Measurements from ENCODE around the gene ADTRP. TPM values are rescaled to one million over a fixed set of nuclear protein-coding genes. Genes with fewer than 3 reads are reported as not detected.
A peak's percentile ranks its signal among the peaks of the same experiment; 100 is the strongest.

ADTRP gene
- total RNA-seq, 3 donors from 2014 or later: 11.6 to 16.6 (median 15.6) TPM

GRCh38 chr6:11791354-11792107 lies 12.9 kb upstream of the ADTRP start:
- peaks cover 15% of the 10 kb centered on the region for H3K9me3 Mint-ChIP-seq
- ATAC-seq: peak; percentile 43 to 87

GRCh38 chr6:11789744-11790143 lies 11.1 kb upstream of the ADTRP start:
- no peak for ATAC-seq
- peaks cover 15% of the 10 kb centered on the region for H3K9me3 Mint-ChIP-seq
- no peaks in the 10 kb centered on the region for H3K27me3 Mint-ChIP-seq (ENCODE audit: low read depth)
- H3K4me3 Mint-ChIP-seq: no peak overlapping the region
- DNase-seq: no peak
- H3K36me3 Mint-ChIP-seq (ENCODE audit: insufficient read depth): no peaks in the 10 kb centered on the region
- H3K4me1 Mint-ChIP-seq (ENCODE audit: low read depth): peaks cover 8% of the 10 kb centered on the region

More at GRCh38 chr6:11791354-11792107, 12.9 kb upstream of the ADTRP start:
- DNase-seq: no peak
- H3K27me3 Mint-ChIP-seq (ENCODE audit: low read depth): no peaks in the 10 kb centered on the region
- no peaks in the 10 kb centered on the region for H3K36me3 Mint-ChIP-seq (ENCODE audit: insufficient read depth)
- no peak overlapping the region for H3K4me3 Mint-ChIP-seq
- no peaks in the 10 kb centered on the region for H3K4me1 Mint-ChIP-seq (ENCODE audit: low read depth)

- H3K9me3 Mint-ChIP-seq: peaks cover 4% of the 10 kb centered on the region
- DNase-seq (no peak), ATAC-seq (no peak)
- H3K4me3 Mint-ChIP-seq: no peak overlapping the region
- peaks cover 8% of the 10 kb centered on the region for H3K4me1 Mint-ChIP-seq (ENCODE audit: low read depth)
- no peaks in the 10 kb centered on the region for H3K36me3 Mint-ChIP-seq (ENCODE audit: insufficient read depth)
- no peaks in the 10 kb centered on the region for H3K27me3 Mint-ChIP-seq (ENCODE audit: low read depth)
Measured at GRCh38 chr6:11788043-11788442, 9.4 kb upstream of the ADTRP start.

- DNase-seq: no peak
- Mint-ChIP-seq H3K9me3 (no peaks in the 10 kb centered on the region), H3K27me3 (ENCODE audit: low read depth) (no peaks in the 10 kb centered on the region), H3K36me3 (ENCODE audit: insufficient read depth) (no peaks in the 10 kb centered on the region), H3K4me1 (ENCODE audit: low read depth) (peaks cover 8% of the 10 kb centered on the region), H3K4me3 (peak overlapping the region; percentile 35)
- peak; percentile 82 to 88 for ATAC-seq
Measured at GRCh38 chr6:11785774-11786579, 7.4 kb upstream of the ADTRP start.

GRCh38 chr6:11785415-11785773 lies 6.8 kb upstream of the ADTRP start:
- ATAC-seq (peak; percentile 45 to 66), DNase-seq (no peak)
- no peaks in the 10 kb centered on the region for H3K27me3 Mint-ChIP-seq (ENCODE audit: low read depth)
- no peaks in the 10 kb centered on the region for H3K9me3 Mint-ChIP-seq
- no peaks in the 10 kb centered on the region for H3K36me3 Mint-ChIP-seq (ENCODE audit: insufficient read depth)
- peak overlapping the region; percentile 35 for H3K4me3 Mint-ChIP-seq
- H3K4me1 Mint-ChIP-seq (ENCODE audit: low read depth): peaks cover 8% of the 10 kb centered on the region

GRCh38 chr6:11784341-11784740 lies 5.7 kb upstream of the ADTRP start:
- Mint-ChIP-seq H3K36me3 (ENCODE audit: insufficient read depth) (no peaks in the 10 kb centered on the region), H3K4me3 (no peak overlapping the region), H3K27me3 (ENCODE audit: low read depth) (no peaks in the 10 kb centered on the region), H3K9me3 (no peaks in the 10 kb centered on the region), H3K4me1 (ENCODE audit: low read depth) (peaks cover 8% of the 10 kb centered on the region)
- ATAC-seq: no peak
- DNase-seq: no peak

GRCh38 chr6:11783524-11784064 lies 5.0 kb upstream of the ADTRP start:
- no peak for DNase-seq
- Mint-ChIP-seq H3K36me3 (ENCODE audit: insufficient read depth) (no peaks in the 10 kb centered on the region), H3K9me3 (no peaks in the 10 kb centered on the region), H3K4me3 (no peak overlapping the region), H3K27me3 (ENCODE audit: low read depth) (no peaks in the 10 kb centered on the region), H3K4me1 (ENCODE audit: low read depth) (peaks cover 8% of the 10 kb centered on the region)
- ATAC-seq: no peak

GRCh38 chr6:11782524-11782923 lies 3.9 kb upstream of the ADTRP start:
- Mint-ChIP-seq H3K4me3 (no peak overlapping the region), H3K27me3 (ENCODE audit: low read depth) (no peaks in the 10 kb centered on the region)

GRCh38 chr6:11780097-11780428 lies 1.5 kb upstream of the ADTRP start:
- Mint-ChIP-seq H3K4me1 (ENCODE audit: low read depth) (no peaks in the 10 kb centered on the region), H3K4me3 (no peak overlapping the region), H3K9me3 (no peaks in the 10 kb centered on the region), H3K36me3 (ENCODE audit: insufficient read depth) (no peaks in the 10 kb centered on the region), H3K27me3 (ENCODE audit: low read depth) (no peaks in the 10 kb centered on the region)
- ATAC-seq (no peak), DNase-seq (no peak)

More at GRCh38 chr6:11782524-11782923, 3.9 kb upstream of the ADTRP start:
- DNase-seq (no peak), ATAC-seq (no peak)
- H3K4me1 Mint-ChIP-seq (ENCODE audit: low read depth): peaks cover 8% of the 10 kb centered on the region
- no peaks in the 10 kb centered on the region for H3K36me3 Mint-ChIP-seq (ENCODE audit: insufficient read depth)
- no peaks in the 10 kb centered on the region for H3K9me3 Mint-ChIP-seq

- H3K4me1 Mint-ChIP-seq (ENCODE audit: low read depth): no peaks in the 10 kb centered on the region
- H3K27me3 Mint-ChIP-seq (ENCODE audit: low read depth): no peaks in the 10 kb centered on the region
- ATAC-seq (no peak), DNase-seq (no peak)
- no peaks in the 10 kb centered on the region for H3K9me3 Mint-ChIP-seq
- H3K36me3 Mint-ChIP-seq (ENCODE audit: insufficient read depth): no peaks in the 10 kb centered on the region
- no peak overlapping the region for H3K4me3 Mint-ChIP-seq
Measured at GRCh38 chr6:11779329-11780096, 910 bp upstream of the ADTRP start.

- no peaks in the 10 kb centered on the region for H3K36me3 Mint-ChIP-seq (ENCODE audit: insufficient read depth)
- H3K4me3 Mint-ChIP-seq: no peak overlapping the region
- no peaks in the 10 kb centered on the region for H3K4me1 Mint-ChIP-seq (ENCODE audit: low read depth)
- no peak for DNase-seq
- no peaks in the 10 kb centered on the region for H3K9me3 Mint-ChIP-seq
- no peaks in the 10 kb centered on the region for H3K27me3 Mint-ChIP-seq (ENCODE audit: low read depth)
- no peak for ATAC-seq
Measured at GRCh38 chr6:11778036-11778435, 567 bp downstream of the ADTRP start.

- DNase-seq: no peak
- Mint-ChIP-seq H3K9me3 (no peaks in the 10 kb centered on the region), H3K4me3 (no peak overlapping the region), H3K36me3 (ENCODE audit: insufficient read depth) (no peaks in the 10 kb centered on the region), H3K4me1 (ENCODE audit: low read depth) (peaks cover 2% of the 10 kb centered on the region), H3K27me3 (ENCODE audit: low read depth) (no peaks in the 10 kb centered on the region)
- ATAC-seq: no peak
Measured at GRCh38 chr6:11775791-11776409, 2.7 kb downstream of the ADTRP start.

GRCh38 chr6:11774426-11774825 lies 4.2 kb downstream of the ADTRP start:
- Mint-ChIP-seq H3K4me3 (no peak overlapping the region), H3K4me1 (ENCODE audit: low read depth) (peaks cover 2% of the 10 kb centered on the region), H3K27me3 (ENCODE audit: low read depth) (no peaks in the 10 kb centered on the region), H3K9me3 (no peaks in the 10 kb centered on the region), H3K36me3 (ENCODE audit: insufficient read depth) (no peaks in the 10 kb centered on the region)
- no peak for ATAC-seq
- no peak for DNase-seq

- Mint-ChIP-seq H3K27me3 (ENCODE audit: low read depth) (no peaks in the 10 kb centered on the region), H3K4me3 (no peak overlapping the region), H3K36me3 (ENCODE audit: insufficient read depth) (no peaks in the 10 kb centered on the region), H3K9me3 (no peaks in the 10 kb centered on the region), H3K4me1 (ENCODE audit: low read depth) (peaks cover 2% of the 10 kb centered on the region)
- DNase-seq (no peak), ATAC-seq (no peak)
Measured at GRCh38 chr6:11773581-11773980, 5.0 kb downstream of the ADTRP start.

Data from activated T-cell treated with anti-CD3 and anti-CD28 coated beads, Interleukin-2, amount 50 U/mL, for 4 hours (primary cell).